ENCODE results near the gene SLC1A1. TPM values are rescaled to one million over a fixed set of nuclear protein-coding genes. Genes with fewer than 3 reads are reported as not detected.

SLC1A1 gene
- total and polyA plus RNA-seq, 2 experiments from 2014 or later, result 3.7 to 8.2 TPM

DNA sequence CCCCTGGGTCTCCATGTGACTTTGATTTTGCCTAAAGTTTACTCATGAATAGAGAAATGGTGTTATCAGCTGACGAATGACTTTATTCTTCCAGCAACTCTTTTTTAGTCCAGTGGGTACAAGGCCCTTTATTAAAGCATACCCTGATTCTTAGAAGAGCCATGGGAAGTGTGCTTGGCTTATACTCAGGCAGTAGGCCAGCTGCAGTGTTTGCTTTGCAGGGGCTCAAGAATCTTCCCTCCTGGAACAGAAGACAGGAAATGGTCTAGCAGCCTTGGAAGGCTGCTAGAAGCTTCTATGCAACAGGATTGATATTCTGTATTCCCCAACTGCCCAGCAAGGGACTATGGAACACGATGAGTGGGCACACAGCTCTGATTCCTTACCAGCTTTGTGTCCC lies 98.5 kb downstream of the SLC1A1 start:
- H3F3A ChIP-seq (replicated peaks; ENCODE audit: low read depth), result no peaks in the 10 kb centered on the region
- H3K27ac Mint-ChIP-seq, result no peak overlapping the region
- H3K27me3 Mint-ChIP-seq (ENCODE audit: insufficient read depth, low read depth, poor library complexity), result no peaks in the 10 kb centered on the region
- no peaks in the 10 kb centered on the region for H3K27me3 ChIP-seq (ENCODE audit: insufficient read depth)
- H3K4me3 ChIP-seq, result no peak overlapping the region
- ATAC-seq (no peak), DNase-seq (ENCODE audit: low spot score) (no peak)
- peaks cover 18% of the 10 kb centered on the region for H3K4me1 ChIP-seq (ENCODE audit: insufficient read depth)
- no peak overlapping the region for H3K4me2 ChIP-seq
- H3K79me2 ChIP-seq (replicated peaks; ENCODE audit: insufficient read depth), result no peaks in the 10 kb centered on the region
- H3K9me2 ChIP-seq (ENCODE audit: insufficient read depth), result no peaks in the 10 kb centered on the region
- no peak overlapping the region for H3K4me3 Mint-ChIP-seq
- no peaks in the 10 kb centered on the region for H3K36me3 ChIP-seq (ENCODE audit: insufficient read depth)
- no peaks in the 10 kb centered on the region for H4K20me1 ChIP-seq (replicated peaks; ENCODE audit: insufficient read depth)
- H2AFZ ChIP-seq, result no peak overlapping the region
- TF ChIP-seq NANOG (IDR thresholded peaks at IDR 0.05; ENCODE audit: borderline replicate concordance), result no peak
- TF ChIP-seq POLR2AphosphoS5 (IDR thresholded peaks at IDR 0.05; ENCODE audit: low read depth), result no peak
- TF ChIP-seq EZH2 (IDR thresholded peaks at IDR 0.05; ENCODE audit: low read depth, unreplicated experiment), result no peak
- H3K36me3 Mint-ChIP-seq (ENCODE audit: low read depth), result no peaks in the 10 kb centered on the region
- H3K9me3 Mint-ChIP-seq, result no peaks in the 10 kb centered on the region
- H3K4me1 Mint-ChIP-seq, result peaks cover 16% of the 10 kb centered on the region; the same call in 2 of the 3 replicates
- no peak overlapping the region for H3K27ac ChIP-seq (ENCODE audit: low read depth)

DNA sequence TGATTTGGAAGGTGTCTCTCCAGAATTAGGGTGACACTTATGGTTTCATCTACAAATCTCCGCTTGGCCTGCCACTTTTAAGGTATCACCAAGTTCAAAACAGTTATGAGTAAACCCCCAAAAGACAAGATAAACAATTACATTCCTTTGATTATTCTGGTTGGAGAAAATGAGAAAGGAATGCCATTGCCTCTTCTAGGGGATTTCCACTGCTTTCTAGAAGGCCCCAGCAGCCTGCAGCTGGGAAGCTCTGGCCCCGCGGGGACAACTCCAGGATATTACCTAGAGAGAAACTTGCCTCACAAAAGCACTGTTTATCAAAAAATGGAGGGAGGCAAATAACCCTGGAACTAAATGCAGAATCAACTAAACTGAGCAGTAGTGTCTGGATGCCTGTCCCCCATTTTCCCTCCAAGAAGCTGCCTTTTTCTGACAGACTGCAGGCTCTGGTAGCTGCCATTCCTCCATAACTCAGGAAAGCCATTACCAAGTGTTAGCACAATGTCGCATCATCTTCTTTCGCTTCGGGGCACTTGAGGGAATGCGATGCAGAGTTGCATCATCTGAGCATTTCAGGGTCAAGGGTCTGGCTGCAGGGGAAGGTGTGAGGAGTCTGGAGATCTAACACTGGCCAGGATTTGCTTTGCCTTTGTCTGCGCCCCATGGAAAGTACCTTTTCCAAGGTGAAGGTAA lies 100.3 kb downstream of the SLC1A1 start:
- ATAC-seq (peak; percentile 30), DNase-seq (ENCODE audit: low spot score) (peak; percentile 13)
- TF ChIP-seq REST (IDR thresholded peaks at IDR 0.05; ENCODE audit: unreplicated experiment) (no peak), STAT1 (IDR thresholded peaks at IDR 0.05; ENCODE audit: unreplicated experiment) (no peak), JUNB (IDR thresholded peaks at IDR 0.05; ENCODE audit: unreplicated experiment) (no peak), ZNF114 (CRISPR knock-in tag; IDR thresholded peaks at IDR 0.05) (no peak), EZH2 (IDR thresholded peaks at IDR 0.05; ENCODE audit: low read depth, unreplicated experiment) (no peak), ZNF331 (CRISPR knock-in tag; IDR thresholded peaks at IDR 0.05; ENCODE audit: low read depth) (no peak), POLR2AphosphoS5 (IDR thresholded peaks at IDR 0.05; ENCODE audit: low read depth) (no peak), NANOG (IDR thresholded peaks at IDR 0.05; ENCODE audit: borderline replicate concordance) (no peak)
- TF ChIP-seq, protein P1, sequence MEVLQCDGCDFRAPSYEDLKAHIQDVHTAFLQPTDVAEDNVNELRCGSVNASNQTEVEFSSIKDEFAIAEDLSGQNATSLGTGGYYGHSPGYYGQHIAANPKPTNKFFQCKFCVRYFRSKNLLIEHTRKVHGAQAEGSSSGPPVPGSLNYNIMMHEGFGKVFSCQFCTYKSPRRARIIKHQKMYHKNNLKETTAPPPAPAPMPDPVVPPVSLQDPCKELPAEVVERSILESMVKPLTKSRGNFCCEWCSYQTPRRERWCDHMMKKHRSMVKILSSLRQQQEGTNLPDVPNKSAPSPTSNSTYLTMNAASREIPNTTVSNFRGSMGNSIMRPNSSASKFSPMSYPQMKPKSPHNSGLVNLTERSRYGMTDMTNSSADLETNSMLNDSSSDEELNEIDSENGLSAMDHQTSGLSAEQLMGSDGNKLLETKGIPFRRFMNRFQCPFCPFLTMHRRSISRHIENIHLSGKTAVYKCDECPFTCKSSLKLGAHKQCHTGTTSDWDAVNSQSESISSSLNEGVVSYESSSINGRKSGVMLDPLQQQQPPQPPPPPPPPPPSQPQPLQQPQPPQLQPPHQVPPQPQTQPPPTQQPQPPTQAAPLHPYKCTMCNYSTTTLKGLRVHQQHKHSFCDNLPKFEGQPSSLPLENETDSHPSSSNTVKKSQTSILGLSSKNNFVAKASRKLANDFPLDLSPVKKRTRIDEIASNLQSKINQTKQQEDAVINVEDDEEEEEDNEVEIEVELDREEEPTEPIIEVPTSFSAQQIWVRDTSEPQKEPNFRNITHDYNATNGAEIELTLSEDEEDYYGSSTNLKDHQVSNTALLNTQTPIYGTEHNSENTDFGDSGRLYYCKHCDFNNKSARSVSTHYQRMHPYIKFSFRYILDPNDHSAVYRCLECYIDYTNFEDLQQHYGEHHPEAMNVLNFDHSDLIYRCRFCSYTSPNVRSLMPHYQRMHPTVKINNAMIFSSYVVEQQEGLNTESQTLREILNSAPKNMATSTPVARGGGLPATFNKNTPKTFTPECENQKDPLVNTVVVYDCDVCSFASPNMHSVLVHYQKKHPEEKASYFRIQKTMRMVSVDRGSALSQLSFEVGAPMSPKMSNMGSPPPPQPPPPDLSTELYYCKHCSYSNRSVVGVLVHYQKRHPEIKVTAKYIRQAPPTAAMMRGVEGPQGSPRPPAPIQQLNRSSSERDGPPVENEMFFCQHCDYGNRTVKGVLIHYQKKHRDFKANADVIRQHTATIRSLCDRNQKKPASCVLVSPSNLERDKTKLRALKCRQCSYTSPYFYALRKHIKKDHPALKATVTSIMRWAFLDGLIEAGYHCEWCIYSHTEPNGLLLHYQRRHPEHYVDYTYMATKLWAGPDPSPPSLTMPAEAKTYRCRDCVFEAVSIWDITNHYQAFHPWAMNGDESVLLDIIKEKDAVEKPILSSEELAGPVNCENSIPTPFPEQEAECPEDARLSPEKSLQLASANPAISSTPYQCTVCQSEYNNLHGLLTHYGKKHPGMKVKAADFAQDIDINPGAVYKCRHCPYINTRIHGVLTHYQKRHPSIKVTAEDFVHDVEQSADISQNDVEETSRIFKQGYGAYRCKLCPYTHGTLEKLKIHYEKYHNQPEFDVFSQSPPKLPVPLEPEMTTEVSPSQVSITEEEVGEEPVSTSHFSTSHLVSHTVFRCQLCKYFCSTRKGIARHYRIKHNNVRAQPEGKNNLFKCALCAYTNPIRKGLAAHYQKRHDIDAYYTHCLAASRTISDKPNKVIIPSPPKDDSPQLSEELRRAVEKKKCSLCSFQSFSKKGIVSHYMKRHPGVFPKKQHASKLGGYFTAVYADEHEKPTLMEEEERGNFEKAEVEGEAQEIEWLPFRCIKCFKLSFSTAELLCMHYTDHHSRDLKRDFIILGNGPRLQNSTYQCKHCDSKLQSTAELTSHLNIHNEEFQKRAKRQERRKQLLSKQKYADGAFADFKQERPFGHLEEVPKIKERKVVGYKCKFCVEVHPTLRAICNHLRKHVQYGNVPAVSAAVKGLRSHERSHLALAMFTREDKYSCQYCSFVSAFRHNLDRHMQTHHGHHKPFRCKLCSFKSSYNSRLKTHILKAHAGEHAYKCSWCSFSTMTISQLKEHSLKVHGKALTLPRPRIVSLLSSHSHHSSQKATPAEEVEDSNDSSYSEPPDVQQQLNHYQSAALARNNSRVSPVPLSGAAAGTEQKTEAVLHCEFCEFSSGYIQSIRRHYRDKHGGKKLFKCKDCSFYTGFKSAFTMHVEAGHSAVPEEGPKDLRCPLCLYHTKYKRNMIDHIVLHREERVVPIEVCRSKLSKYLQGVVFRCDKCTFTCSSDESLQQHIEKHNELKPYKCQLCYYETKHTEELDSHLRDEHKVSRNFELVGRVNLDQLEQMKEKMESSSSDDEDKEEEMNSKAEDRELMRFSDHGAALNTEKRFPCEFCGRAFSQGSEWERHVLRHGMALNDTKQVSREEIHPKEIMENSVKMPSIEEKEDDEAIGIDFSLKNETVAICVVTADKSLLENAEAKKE (CRISPR knock-in tag; IDR thresholded peaks at IDR 0.05), result no peak
- no peaks in the 10 kb centered on the region for H3K36me3 ChIP-seq (ENCODE audit: insufficient read depth)
- H3K4me3 ChIP-seq, result no peak overlapping the region
- Mint-ChIP-seq H3K27ac (no peak overlapping the region), H3K4me3 (no peak overlapping the region), H3K4me1 (peaks cover 16% of the 10 kb centered on the region; the same call in 2 of the 3 replicates), H3K27me3 (ENCODE audit: insufficient read depth, low read depth, poor library complexity) (no peaks in the 10 kb centered on the region), H3K36me3 (ENCODE audit: low read depth) (no peaks in the 10 kb centered on the region), H3K9me3 (no peaks in the 10 kb centered on the region)
- no peaks in the 10 kb centered on the region for H3K9me2 ChIP-seq (ENCODE audit: insufficient read depth)
- no peak overlapping the region for H3K27ac ChIP-seq (ENCODE audit: low read depth)
- H3K79me2 ChIP-seq (replicated peaks; ENCODE audit: insufficient read depth), result no peaks in the 10 kb centered on the region
- H3F3A ChIP-seq (replicated peaks; ENCODE audit: low read depth), result no peaks in the 10 kb centered on the region
- H3K4me2 ChIP-seq, result peak overlapping the region; percentile 20; the same call in 1 of the 2 replicates
- H4K20me1 ChIP-seq (replicated peaks; ENCODE audit: insufficient read depth), result no peaks in the 10 kb centered on the region
- peak overlapping the region; percentile 33; the same call in 1 of the 2 replicates for H2AFZ ChIP-seq
- peaks cover 18% of the 10 kb centered on the region for H3K4me1 ChIP-seq (ENCODE audit: insufficient read depth)
- no peaks in the 10 kb centered on the region for H3K27me3 ChIP-seq (ENCODE audit: insufficient read depth)
